MCF 10A (cell line): ENCODE results near the gene ZNG1A. TPM values are rescaled to one million over a fixed set of nuclear protein-coding genes. Genes with fewer than 3 reads are reported as not detected.
"Not testable (repeated sequence)": the region's sequence is repeated elsewhere in the genome, so short reads cannot be mapped to it uniquely, and the experiment has no call there.

Experiments
- BruUV-seq: library from RNA; stranded (reverse); fragments of 400-500 nt; replicated peaks from 2 replicates; lab custom pipeline; 2021; lab: Mats Ljungman, UMichigan
- CTCF ChIA-PET: fragments of 300-600 bp; sonication (Branson Sonifier 250); formaldehyde crosslinking; extraction: SDS; loops from one replicate; lab custom pipeline; 2021; ENCODE audit warnings: antibody characterized with exemption, inconsistent platforms; lab: Yijun Ruan, JAX
- POLR2A ChIA-PET: fragments of 300-600, 350-650 bp; sonication (Branson Sonifier 250); formaldehyde crosslinking; extraction: SDS; loops from one replicate; lab custom pipeline; 2020; ENCODE audit warnings: antibody characterized with exemption, inconsistent platforms; lab: Yijun Ruan, JAX
- DNase-seq: peaks from one replicate; pipeline ENCODE4 v3.0.0-alpha.2; 2018; ENCODE audit not compliant: unreplicated experiment
- H3K27ac Mint-ChIP-seq: one replicate; pipeline ENCODE4 v1.8.0; 2022; ENCODE audit warnings: mild to moderate bottlenecking, low read depth, mixed read lengths; ENCODE audit not compliant: unreplicated experiment
- H3K27me3 Mint-ChIP-seq: one replicate; pipeline ENCODE4 v1.8.0; 2022; ENCODE audit warnings: mixed read lengths; ENCODE audit not compliant: insufficient read depth, unreplicated experiment
- H3K36me3 Mint-ChIP-seq: one replicate; pipeline ENCODE4 v1.8.0; 2022; ENCODE audit warnings: mild to moderate bottlenecking, moderate library complexity, mixed read lengths; ENCODE audit not compliant: insufficient read depth, unreplicated experiment
- H3K4me1 Mint-ChIP-seq: one replicate; pipeline ENCODE4 v1.8.0; 2022; ENCODE audit warnings: mixed read lengths; ENCODE audit not compliant: insufficient read depth, unreplicated experiment
- H3K4me3 Mint-ChIP-seq: one replicate; pipeline ENCODE4 v1.8.0; 2022; ENCODE audit warnings: mild to moderate bottlenecking, moderate library complexity, mixed read lengths; ENCODE audit not compliant: unreplicated experiment
- H3K9me3 Mint-ChIP-seq: one replicate; pipeline ENCODE4 v1.8.0; 2022; ENCODE audit warnings: mixed read lengths; ENCODE audit not compliant: unreplicated experiment
- intact Hi-C: fragments of 100-400 bp; cut with micrococcal nuclease; formaldehyde crosslinking; loops from 2 replicates; pipeline ENCODE4 v1.14.1; 2022
- total RNA-seq: library from RNA; stranded (reverse); gene quantifications from 2 replicates; pipeline ENCODE4 v1.2.3, GENCODE V29; 2022
- TF ChIP-seq, protein P1 (sequence below): fragments of 200-600 bp; IDR thresholded peaks from one replicate; pipeline ENCODE4 v1.8.0; 2022; ENCODE audit warnings: antibody characterized with exemption, mild to moderate bottlenecking; ENCODE audit not compliant: unreplicated experiment

The ZNG1A gene
- total RNA-seq, 1 experiment from 2014 or later, result 43.1 TPM

DNA sequence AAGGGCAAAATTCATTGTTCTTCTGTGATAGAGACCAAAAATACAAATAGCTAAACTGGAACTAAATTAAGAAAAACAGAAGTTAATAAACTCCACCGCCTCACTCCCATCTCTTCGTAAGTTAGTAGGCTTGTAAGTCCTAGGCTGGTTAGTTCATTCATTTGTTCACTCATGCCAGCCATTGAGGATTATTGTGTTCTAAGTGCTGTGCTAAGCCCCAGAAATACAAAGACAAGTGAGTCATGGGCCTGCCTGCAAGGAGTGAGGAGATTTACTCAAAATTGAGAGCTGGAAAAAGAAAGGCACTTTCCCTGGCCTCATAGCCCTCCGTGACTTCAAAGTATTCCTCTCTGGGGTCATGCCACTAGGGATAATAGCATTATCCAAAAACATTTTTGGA is 44.3 kb upstream of the ZNG1A start:
- TF ChIP-seq, protein P1, sequence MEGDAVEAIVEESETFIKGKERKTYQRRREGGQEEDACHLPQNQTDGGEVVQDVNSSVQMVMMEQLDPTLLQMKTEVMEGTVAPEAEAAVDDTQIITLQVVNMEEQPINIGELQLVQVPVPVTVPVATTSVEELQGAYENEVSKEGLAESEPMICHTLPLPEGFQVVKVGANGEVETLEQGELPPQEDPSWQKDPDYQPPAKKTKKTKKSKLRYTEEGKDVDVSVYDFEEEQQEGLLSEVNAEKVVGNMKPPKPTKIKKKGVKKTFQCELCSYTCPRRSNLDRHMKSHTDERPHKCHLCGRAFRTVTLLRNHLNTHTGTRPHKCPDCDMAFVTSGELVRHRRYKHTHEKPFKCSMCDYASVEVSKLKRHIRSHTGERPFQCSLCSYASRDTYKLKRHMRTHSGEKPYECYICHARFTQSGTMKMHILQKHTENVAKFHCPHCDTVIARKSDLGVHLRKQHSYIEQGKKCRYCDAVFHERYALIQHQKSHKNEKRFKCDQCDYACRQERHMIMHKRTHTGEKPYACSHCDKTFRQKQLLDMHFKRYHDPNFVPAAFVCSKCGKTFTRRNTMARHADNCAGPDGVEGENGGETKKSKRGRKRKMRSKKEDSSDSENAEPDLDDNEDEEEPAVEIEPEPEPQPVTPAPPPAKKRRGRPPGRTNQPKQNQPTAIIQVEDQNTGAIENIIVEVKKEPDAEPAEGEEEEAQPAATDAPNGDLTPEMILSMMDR, result no peak
- CTCF ChIA-PET, result interaction anchor here (1.1 kb wide), 1 partner anchor 8 kb away, joined by 3 read pairs; the partner anchor contains the start of gene DOCK8
- no peaks in the 10 kb centered on the region for H3K27me3 Mint-ChIP-seq
- H3K36me3 Mint-ChIP-seq, result no peaks in the 10 kb centered on the region
- intact Hi-C loops, result no loop called here
- H3K4me1 Mint-ChIP-seq, result no peaks in the 10 kb centered on the region
- no peak for DNase-seq
- POLR2A ChIA-PET, result no interaction called here
- no peak overlapping the region for H3K27ac Mint-ChIP-seq
- H3K9me3 Mint-ChIP-seq, result no peaks in the 10 kb centered on the region
- no peak overlapping the region for H3K4me3 Mint-ChIP-seq
- no TSS peak for BruUV-seq

DNA sequence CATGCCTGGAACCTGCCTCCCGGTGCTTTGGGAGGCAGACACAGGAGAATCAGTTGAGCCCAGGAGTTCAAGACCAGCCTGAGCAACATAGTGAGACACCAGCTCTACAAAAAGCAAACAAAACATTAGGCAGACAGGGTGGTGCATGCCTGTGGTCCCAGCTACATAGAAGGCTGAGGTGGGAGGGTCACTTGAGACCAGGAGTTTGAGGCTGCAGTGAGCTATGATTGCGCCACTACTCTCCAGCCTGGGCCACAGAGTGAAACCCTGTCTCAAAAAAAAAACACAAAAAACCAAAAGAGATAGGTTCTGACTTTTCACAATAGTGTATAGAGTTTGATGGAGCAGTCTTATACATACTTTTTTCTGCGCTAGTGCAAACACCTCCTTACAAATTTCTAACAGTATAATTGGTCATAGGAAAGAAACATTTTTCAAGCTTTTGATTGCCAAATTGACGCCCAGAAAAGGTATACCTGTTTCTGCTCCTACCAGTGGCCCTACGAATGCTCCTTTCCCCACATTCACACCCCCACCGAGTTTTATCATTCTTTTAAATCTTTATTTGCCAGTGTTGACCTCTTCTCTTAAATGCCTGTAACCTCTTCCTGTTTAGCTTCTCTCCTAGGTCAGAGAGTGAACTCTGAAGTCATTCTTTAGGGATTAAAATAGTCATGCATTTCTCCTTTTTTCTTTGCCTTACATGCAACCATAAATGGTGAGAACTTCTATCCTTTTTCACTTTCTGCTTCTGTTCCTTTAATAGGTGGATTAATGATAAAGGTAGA is 43.3 kb upstream of the ZNG1A start:
- TF ChIP-seq, protein P1, result no peak
- BruUV-seq, result no TSS peak
- H3K9me3 Mint-ChIP-seq, result no peaks in the 10 kb centered on the region
- no peak for DNase-seq
- ChIA-PET POLR2A (no interaction called here), CTCF (no interaction called here)
- no peaks in the 10 kb centered on the region for H3K36me3 Mint-ChIP-seq
- no peak overlapping the region for H3K4me3 Mint-ChIP-seq
- intact Hi-C loops, result no loop called here
- H3K27me3 Mint-ChIP-seq, result no peaks in the 10 kb centered on the region
- no peak overlapping the region for H3K27ac Mint-ChIP-seq
- H3K4me1 Mint-ChIP-seq, result no peaks in the 10 kb centered on the region

DNA sequence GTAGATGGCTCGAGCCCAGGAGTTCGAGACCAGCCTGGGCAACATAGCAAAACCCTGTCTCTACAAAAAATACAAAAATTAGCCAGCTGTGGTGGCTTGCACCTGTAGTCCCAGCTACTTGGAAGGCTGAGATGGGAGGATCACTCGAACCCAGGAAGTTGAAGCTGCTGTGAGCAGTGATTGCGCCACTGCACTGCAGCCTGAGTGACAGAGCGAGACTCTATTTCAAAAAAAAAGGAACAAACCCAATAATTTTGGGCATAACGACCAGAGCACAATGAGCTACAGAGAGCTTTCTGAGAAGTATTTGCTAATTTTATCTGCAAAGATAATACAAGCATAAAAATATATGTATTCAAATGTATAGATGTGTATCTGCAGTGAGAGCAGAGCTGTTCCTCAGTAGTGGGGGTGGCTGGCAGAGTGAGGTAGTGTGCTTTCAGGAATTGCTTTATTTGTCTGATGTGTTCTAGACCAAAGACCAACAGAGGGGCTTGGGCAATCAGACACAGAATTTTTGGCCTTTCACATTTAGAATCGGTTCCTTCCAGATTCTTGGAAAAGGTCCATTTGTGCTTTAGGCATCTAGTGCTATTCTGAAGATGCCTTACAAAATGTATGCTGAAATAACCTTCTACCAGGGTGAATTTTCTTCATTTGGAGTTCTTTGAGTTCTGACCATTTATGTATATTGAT is 41.0 kb upstream of the ZNG1A start:
- BruUV-seq, result no TSS peak
- Mint-ChIP-seq H3K9me3 (no peaks in the 10 kb centered on the region), H3K4me1 (no peaks in the 10 kb centered on the region), H3K4me3 (no peak overlapping the region), H3K27me3 (no peaks in the 10 kb centered on the region), H3K27ac (no peak overlapping the region), H3K36me3 (no peaks in the 10 kb centered on the region)
- TF ChIP-seq, protein P1, result no peak
- CTCF ChIA-PET, result interaction anchor here (0.5 to 0.9 kb wide), 2 partner anchors 17 to 661 kb away, joined by 4 read pairs; no protein-coding TSS in a partner anchor
- intact Hi-C loops, result loop anchor here (5.0 kb wide), 1 partner anchor 82 kb away; no protein-coding TSS in a partner anchor
- POLR2A ChIA-PET, result interaction anchor here (0.6 to 1.1 kb wide), 2 partner anchors 8 to 27 kb away, joined by 3 to 4 read pairs; no protein-coding TSS in a partner anchor
- no peak for DNase-seq

DNA sequence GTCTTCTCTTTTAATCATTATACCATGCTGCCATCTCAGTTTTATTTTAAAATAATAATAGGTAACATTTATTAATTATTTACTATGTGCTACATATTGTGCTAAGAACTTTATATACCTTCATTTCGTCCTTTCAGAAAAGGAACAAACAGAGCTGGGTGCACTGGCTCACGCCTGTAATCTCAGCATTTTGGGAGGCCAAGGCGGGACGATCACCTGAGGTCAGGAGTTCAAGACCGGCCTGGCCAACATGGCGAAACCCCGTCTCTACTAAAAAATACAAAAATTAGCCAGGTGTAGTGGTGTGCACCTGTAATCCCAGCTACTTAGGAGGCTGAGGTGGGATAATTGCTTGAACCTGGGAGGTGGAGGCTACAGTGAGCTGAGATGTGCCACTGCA is 40.2 kb upstream of the ZNG1A start:
- intact Hi-C loops, result loop anchor here (5.0 kb wide), 1 partner anchor 83 kb away; no protein-coding TSS in a partner anchor
- H3K4me3 Mint-ChIP-seq, H3K27me3 Mint-ChIP-seq, H3K9me3 Mint-ChIP-seq, DNase-seq, H3K4me1 Mint-ChIP-seq, H3K27ac Mint-ChIP-seq, BruUV-seq, POLR2A ChIA-PET, H3K36me3 Mint-ChIP-seq: not testable (repeated sequence)
- CTCF ChIA-PET, result interaction anchor here (0.6 to 0.9 kb wide), 2 partner anchors 30 to 662 kb away, joined by 3 to 4 read pairs; no protein-coding TSS in a partner anchor
